SK-N-SH treated with all-trans-retinoic acid at 6 μM for 48 hours (cell line): ENCODE measurements around the gene TGFBI.
A peak's percentile ranks its signal among the peaks of the same experiment; 100 is the strongest.

ENCODE experiments used
- ATAC-seq: fragments of 200-7000 bp; cut with Tn5 transposase; 3 replicates; pipeline ENCODE4 v1.9.1; 2020; ENCODE audit warnings: mild to moderate bottlenecking, moderate library complexity
- ARNTL ChIP-seq: fragments of 450-650 bp; formaldehyde crosslinking; IDR thresholded peaks from 2 replicates; pipeline ENCODE4 v1.5.0; 2020; ENCODE audit warnings: low read depth, mild to moderate bottlenecking, moderate library complexity, borderline replicate concordance
- BACH2 ChIP-seq: fragments of 250-450 bp; sonication (Bioruptor Pico); IDR thresholded peaks from 2 replicates; pipeline ENCODE4 v1.9.0; 2021; ENCODE audit warnings: mild to moderate bottlenecking, borderline replicate concordance
- CSDC2 ChIP-seq: fragments of 250-450 bp; sonication (Bioruptor Pico); IDR thresholded peaks from 2 replicates; pipeline ENCODE4 v1.5.0; 2020; ENCODE audit warnings: mild to moderate bottlenecking, moderate library complexity
- ESRRG ChIP-seq: fragments of 250-450 bp; sonication (Bioruptor Pico); IDR thresholded peaks from 2 replicates; pipeline ENCODE4 v1.6.1; 2021; ENCODE audit warnings: mild to moderate bottlenecking
- SNAI2 ChIP-seq: fragments of 250-450 bp; sonication (Bioruptor Pico); IDR thresholded peaks from 2 replicates; pipeline ENCODE4 v1.5.0; 2020; ENCODE audit warnings: mild to moderate bottlenecking, moderate library complexity
- TCF4 ChIP-seq: fragments of 250-450 bp; sonication (Bioruptor Pico); IDR thresholded peaks from 2 replicates; pipeline ENCODE4 v1.8.0; 2021; ENCODE audit warnings: mild to moderate bottlenecking, moderate library complexity, borderline replicate concordance
- TOX ChIP-seq: fragments of 250-450 bp; sonication (Bioruptor Pico); IDR thresholded peaks from 2 replicates; pipeline ENCODE4 v1.8.0; 2021; ENCODE audit warnings: mild to moderate bottlenecking, moderate library complexity, borderline replicate concordance
- ZC3H10 ChIP-seq: fragments of 250-450 bp; sonication (Bioruptor Pico); IDR thresholded peaks from 2 replicates; pipeline ENCODE4 v1.5.1; 2021; ENCODE audit warnings: mild to moderate bottlenecking, moderate library complexity
- ZFP3 ChIP-seq: fragments of 250-450 bp; sonication (Bioruptor Pico); IDR thresholded peaks from 2 replicates; pipeline ENCODE4 v1.5.0; 2020; ENCODE audit warnings: mild to moderate bottlenecking, moderate library complexity
- ZNF565 ChIP-seq: fragments of 450-650 bp; formaldehyde crosslinking; conservative IDR thresholded peaks from 2 replicates; pipeline ENCODE4 v1.5.0; 2020; ENCODE audit warnings: low read depth, mild to moderate bottlenecking, moderate library complexity
- ZNF70 ChIP-seq: fragments of 450-650 bp; formaldehyde crosslinking; IDR thresholded peaks from 2 replicates; pipeline ENCODE4 v1.5.0; 2020; ENCODE audit warnings: mild to moderate bottlenecking, moderate library complexity
- ZNF8 ChIP-seq: fragments of 450-650 bp; formaldehyde crosslinking; IDR thresholded peaks from 2 replicates; pipeline ENCODE4 v1.5.0; 2020; ENCODE audit warnings: mild to moderate bottlenecking, moderate library complexity
- TF ChIP-seq, protein P1 (sequence below): fragments of 250-450 bp; sonication (Bioruptor Pico); IDR thresholded peaks from 2 replicates; pipeline ENCODE4 v1.8.0; 2021; ENCODE audit warnings: low read depth, mild to moderate bottlenecking, moderate library complexity, borderline replicate concordance
- TF ChIP-seq, protein P2 (sequence below): fragments of 250-450 bp; sonication (Bioruptor Pico); IDR thresholded peaks from 2 replicates; pipeline ENCODE4 v1.5.1; 2020; ENCODE audit warnings: low read depth, mild to moderate bottlenecking, moderate library complexity
- TF ChIP-seq, protein P3 (sequence below): fragments of 250-450 bp; sonication (Bioruptor Pico); IDR thresholded peaks from 2 replicates; pipeline ENCODE4 v1.5.0; 2020; ENCODE audit warnings: mild to moderate bottlenecking, moderate library complexity
- TF ChIP-seq, protein P4 (sequence below): fragments of 250-450 bp; sonication (Bioruptor Pico); IDR thresholded peaks from 2 replicates; pipeline ENCODE4 v1.8.0; 2020; ENCODE audit warnings: mild to moderate bottlenecking, moderate library complexity, borderline replicate concordance
- TF ChIP-seq, protein P5 (sequence below): fragments of 250-450 bp; sonication (Bioruptor Pico); IDR thresholded peaks from 2 replicates; pipeline ENCODE4 v1.5.1; 2021; ENCODE audit warnings: mild to moderate bottlenecking, moderate library complexity

Gene TGFBI

DNA sequence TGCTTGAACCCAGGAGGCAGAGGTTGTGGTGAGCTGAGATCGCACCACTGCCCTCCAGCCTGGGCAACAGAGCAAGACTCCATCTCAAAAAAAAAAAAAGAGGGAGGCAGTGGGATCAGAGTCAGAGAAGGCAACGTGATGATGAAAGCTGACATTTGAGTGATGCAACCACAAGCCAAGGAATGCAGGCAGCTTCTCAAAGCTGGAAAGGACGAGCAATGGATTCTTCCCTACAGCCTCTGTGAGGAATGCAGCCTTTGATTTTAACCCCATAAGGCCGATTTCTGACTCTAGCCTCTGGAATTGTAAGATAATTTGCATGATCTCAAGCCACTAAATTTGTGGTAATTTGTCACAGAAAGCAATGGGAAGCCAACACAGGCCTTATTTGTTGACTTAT, 9.8 kb downstream of the TGFBI start:
- no peak for TF ChIP-seq BACH2
- no peak for TF ChIP-seq SNAI2 (CRISPR knock-in tag)
- TF ChIP-seq, protein P1, sequence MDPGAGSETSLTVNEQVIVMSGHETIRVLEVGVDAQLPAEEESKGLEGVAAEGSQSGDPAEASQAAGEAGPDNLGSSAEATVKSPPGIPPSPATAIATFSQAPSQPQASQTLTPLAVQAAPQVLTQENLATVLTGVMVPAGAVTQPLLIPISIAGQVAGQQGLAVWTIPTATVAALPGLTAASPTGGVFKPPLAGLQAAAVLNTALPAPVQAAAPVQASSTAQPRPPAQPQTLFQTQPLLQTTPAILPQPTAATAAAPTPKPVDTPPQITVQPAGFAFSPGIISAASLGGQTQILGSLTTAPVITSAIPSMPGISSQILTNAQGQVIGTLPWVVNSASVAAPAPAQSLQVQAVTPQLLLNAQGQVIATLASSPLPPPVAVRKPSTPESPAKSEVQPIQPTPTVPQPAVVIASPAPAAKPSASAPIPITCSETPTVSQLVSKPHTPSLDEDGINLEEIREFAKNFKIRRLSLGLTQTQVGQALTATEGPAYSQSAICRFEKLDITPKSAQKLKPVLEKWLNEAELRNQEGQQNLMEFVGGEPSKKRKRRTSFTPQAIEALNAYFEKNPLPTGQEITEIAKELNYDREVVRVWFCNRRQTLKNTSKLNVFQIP (CRISPR knock-in tag): no peak
- TF ChIP-seq ARNTL (CRISPR knock-in tag): no peak
- TF ChIP-seq ESRRG: no peak
- TF ChIP-seq TOX (CRISPR knock-in tag): no peak
- TF ChIP-seq ZNF70 (CRISPR knock-in tag): no peak
- no peak for TF ChIP-seq ZNF8 (CRISPR knock-in tag)
- no peak for TF ChIP-seq TCF4 (CRISPR knock-in tag)
- no peak for TF ChIP-seq CSDC2 (CRISPR knock-in tag)
- TF ChIP-seq, protein P2, sequence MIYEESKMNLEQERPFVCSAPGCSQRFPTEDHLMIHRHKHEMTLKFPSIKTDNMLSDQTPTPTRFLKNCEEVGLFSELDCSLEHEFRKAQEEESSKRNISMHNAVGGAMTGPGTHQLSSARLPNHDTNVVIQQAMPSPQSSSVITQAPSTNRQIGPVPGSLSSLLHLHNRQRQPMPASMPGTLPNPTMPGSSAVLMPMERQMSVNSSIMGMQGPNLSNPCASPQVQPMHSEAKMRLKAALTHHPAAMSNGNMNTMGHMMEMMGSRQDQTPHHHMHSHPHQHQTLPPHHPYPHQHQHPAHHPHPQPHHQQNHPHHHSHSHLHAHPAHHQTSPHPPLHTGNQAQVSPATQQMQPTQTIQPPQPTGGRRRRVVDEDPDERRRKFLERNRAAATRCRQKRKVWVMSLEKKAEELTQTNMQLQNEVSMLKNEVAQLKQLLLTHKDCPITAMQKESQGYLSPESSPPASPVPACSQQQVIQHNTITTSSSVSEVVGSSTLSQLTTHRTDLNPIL: no peak
- no peak for TF ChIP-seq ZFP3
- TF ChIP-seq, protein P3, sequence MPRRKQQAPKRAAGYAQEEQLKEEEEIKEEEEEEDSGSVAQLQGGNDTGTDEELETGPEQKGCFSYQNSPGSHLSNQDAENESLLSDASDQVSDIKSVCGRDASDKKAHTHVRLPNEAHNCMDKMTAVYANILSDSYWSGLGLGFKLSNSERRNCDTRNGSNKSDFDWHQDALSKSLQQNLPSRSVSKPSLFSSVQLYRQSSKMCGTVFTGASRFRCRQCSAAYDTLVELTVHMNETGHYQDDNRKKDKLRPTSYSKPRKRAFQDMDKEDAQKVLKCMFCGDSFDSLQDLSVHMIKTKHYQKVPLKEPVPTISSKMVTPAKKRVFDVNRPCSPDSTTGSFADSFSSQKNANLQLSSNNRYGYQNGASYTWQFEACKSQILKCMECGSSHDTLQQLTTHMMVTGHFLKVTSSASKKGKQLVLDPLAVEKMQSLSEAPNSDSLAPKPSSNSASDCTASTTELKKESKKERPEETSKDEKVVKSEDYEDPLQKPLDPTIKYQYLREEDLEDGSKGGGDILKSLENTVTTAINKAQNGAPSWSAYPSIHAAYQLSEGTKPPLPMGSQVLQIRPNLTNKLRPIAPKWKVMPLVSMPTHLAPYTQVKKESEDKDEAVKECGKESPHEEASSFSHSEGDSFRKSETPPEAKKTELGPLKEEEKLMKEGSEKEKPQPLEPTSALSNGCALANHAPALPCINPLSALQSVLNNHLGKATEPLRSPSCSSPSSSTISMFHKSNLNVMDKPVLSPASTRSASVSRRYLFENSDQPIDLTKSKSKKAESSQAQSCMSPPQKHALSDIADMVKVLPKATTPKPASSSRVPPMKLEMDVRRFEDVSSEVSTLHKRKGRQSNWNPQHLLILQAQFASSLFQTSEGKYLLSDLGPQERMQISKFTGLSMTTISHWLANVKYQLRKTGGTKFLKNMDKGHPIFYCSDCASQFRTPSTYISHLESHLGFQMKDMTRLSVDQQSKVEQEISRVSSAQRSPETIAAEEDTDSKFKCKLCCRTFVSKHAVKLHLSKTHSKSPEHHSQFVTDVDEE (CRISPR knock-in tag): no peak
- TF ChIP-seq, protein P4, sequence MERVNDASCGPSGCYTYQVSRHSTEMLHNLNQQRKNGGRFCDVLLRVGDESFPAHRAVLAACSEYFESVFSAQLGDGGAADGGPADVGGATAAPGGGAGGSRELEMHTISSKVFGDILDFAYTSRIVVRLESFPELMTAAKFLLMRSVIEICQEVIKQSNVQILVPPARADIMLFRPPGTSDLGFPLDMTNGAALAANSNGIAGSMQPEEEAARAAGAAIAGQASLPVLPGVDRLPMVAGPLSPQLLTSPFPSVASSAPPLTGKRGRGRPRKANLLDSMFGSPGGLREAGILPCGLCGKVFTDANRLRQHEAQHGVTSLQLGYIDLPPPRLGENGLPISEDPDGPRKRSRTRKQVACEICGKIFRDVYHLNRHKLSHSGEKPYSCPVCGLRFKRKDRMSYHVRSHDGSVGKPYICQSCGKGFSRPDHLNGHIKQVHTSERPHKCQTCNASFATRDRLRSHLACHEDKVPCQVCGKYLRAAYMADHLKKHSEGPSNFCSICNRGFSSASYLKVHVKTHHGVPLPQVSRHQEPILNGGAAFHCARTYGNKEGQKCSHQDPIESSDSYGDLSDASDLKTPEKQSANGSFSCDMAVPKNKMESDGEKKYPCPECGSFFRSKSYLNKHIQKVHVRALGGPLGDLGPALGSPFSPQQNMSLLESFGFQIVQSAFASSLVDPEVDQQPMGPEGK (CRISPR knock-in tag): no peak
- TF ChIP-seq ZNF565: no peak
- ATAC-seq: no peak

DNA sequence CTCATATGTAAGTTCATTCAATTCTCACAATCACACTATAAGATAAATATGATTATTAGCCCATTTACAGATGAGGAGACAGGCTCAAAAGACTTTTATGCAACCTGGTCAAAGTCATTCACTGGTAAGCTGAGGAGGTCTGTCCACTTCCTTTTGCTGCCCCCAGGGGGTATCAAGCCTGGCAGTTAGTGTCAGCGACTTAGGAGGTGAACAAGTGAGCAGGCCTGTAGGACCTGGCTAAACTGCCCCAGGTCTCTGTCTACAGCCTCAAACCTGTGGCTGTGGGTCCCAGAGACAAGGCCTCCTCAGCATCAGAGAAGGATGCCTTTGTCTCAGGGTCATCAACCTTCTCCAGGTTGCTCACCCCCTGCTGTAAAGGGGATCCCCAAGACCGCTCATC, 10.4 kb downstream of the TGFBI start:
- 0 out of 3 replicates have a peak, but pooled peaks have one; percentile 0 for ATAC-seq
- TF ChIP-seq, protein P5, sequence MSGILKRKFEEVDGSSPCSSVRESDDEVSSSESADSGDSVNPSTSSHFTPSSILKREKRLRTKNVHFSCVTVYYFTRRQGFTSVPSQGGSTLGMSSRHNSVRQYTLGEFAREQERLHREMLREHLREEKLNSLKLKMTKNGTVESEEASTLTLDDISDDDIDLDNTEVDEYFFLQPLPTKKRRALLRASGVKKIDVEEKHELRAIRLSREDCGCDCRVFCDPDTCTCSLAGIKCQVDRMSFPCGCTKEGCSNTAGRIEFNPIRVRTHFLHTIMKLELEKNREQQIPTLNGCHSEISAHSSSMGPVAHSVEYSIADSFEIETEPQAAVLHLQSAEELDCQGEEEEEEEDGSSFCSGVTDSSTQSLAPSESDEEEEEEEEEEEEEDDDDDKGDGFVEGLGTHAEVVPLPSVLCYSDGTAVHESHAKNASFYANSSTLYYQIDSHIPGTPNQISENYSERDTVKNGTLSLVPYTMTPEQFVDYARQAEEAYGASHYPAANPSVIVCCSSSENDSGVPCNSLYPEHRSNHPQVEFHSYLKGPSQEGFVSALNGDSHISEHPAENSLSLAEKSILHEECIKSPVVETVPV (CRISPR knock-in tag): no peak
- TF ChIP-seq TCF4 (CRISPR knock-in tag): no peak
- TF ChIP-seq, protein P3 (CRISPR knock-in tag): no peak
- TF ChIP-seq CSDC2 (CRISPR knock-in tag): no peak
- TF ChIP-seq ZNF70 (CRISPR knock-in tag): no peak
- TF ChIP-seq, protein P1 (CRISPR knock-in tag): no peak
- no peak for TF ChIP-seq ZC3H10 (CRISPR knock-in tag)
- TF ChIP-seq BACH2: no peak
- TF ChIP-seq, protein P2: no peak
- no peak for TF ChIP-seq TOX (CRISPR knock-in tag)
